HEK293T (cell line): Measurements from ENCODE around the gene BORCS6.

Source experiments
- FOXM1 ChIP-seq: fragments of 450-650 bp; IDR thresholded peaks from 2 replicates; pipeline ENCODE4 v1.6.1; 2017; ENCODE audit warnings: mild to moderate bottlenecking, borderline replicate concordance
- HDGF ChIP-seq: fragments of 450-650 bp; IDR thresholded peaks from 2 replicates; pipeline ENCODE4 v1.6.1; 2017; ENCODE audit warnings: antibody characterized with exemption, borderline replicate concordance
- SP1 ChIP-seq: fragments of 450-650 bp; IDR thresholded peaks from 2 replicates; pipeline ENCODE4 v1.6.1; 2017

GRCh38 chr17:8173056-8173870, 16.7 kb downstream of the BORCS6 start:
- TF ChIP-seq FOXM1 (peak; percentile 72; the same call in 1 of the 2 replicates), SP1 (no peak), HDGF (no peak)
